SJSA1 (cell line): Measurements from ENCODE around the gene TFB2M. TPM values are rescaled to one million over a fixed set of nuclear protein-coding genes. Genes with fewer than 3 reads are reported as not detected.
A peak's percentile ranks its signal among the peaks of the same experiment; 100 is the strongest.

Experiments
- DNase-seq, 2 experiments: peaks; one replicate each; pipeline ENCODE4 v3.0.0-alpha.2; 2015 to 2020; ENCODE audit warnings: low spot score in 2 of 2, low read depth in 1 of 2
- H3K27ac ChIP-seq: fragments of 250-450 bp; sonication (Bioruptor Pico); 2 replicates; pipeline ENCODE4 v1.5.1; 2020; ENCODE audit warnings: mild to moderate bottlenecking, moderate library complexity
- H3K27me3 ChIP-seq: fragments of 250-450 bp; sonication (Bioruptor Pico); replicated peaks from 2 replicates; pipeline ENCODE4 v1.5.1; 2020; ENCODE audit warnings: mild to moderate bottlenecking, moderate library complexity
- H3K36me3 ChIP-seq: fragments of 250-450 bp; sonication (Bioruptor Pico); 2 replicates; pipeline ENCODE4 v1.5.1; 2020; ENCODE audit warnings: mild to moderate bottlenecking
- H3K4me1 ChIP-seq: fragments of 250-450 bp; sonication (Bioruptor Pico); replicated peaks from 2 replicates; pipeline ENCODE4 v1.6.1; 2021; ENCODE audit warnings: mild to moderate bottlenecking
- H3K4me3 ChIP-seq: fragments of 250-450 bp; sonication (Bioruptor Pico); 2 replicates; pipeline ENCODE4 v1.5.1; 2020; ENCODE audit warnings: mild to moderate bottlenecking
- H3K9me3 ChIP-seq: fragments of 250-450 bp; sonication (Bioruptor Pico); replicated peaks from 2 replicates; pipeline ENCODE4 v1.5.1; 2020; ENCODE audit warnings: mild to moderate bottlenecking
- total RNA-seq: library from RNA; depleted of rRNA; stranded (reverse); fragments of >200 nt; shearing (Covaris generic); gene quantifications from 2 replicates; pipeline ENCODE4 v1.2.3, GENCODE V29; 2014

TFB2M gene
- total RNA-seq, 1 experiment from 2014 or later: 21.1 TPM

GRCh38 chr1:246528933-246529731, 36.9 kb downstream of the TFB2M start:
- H3K27me3 ChIP-seq: no peaks in the 10 kb centered on the region
- no peaks in the 10 kb centered on the region for H3K36me3 ChIP-seq
- peak in 1 of 2 experiments; percentile 9 for DNase-seq
- no peak overlapping the region for H3K27ac ChIP-seq
- H3K4me3 ChIP-seq: no peak overlapping the region
- H3K9me3 ChIP-seq: peaks cover 4% of the 10 kb centered on the region; the same call in 1 of the 2 replicates
- no peaks in the 10 kb centered on the region for H3K4me1 ChIP-seq

- Histone ChIP-seq H3K4me3 (no peak overlapping the region), H3K36me3 (no peaks in the 10 kb centered on the region), H3K27ac (no peak overlapping the region), H3K27me3 (no peaks in the 10 kb centered on the region), H3K9me3 (peaks cover 4% of the 10 kb centered on the region; the same call in 1 of the 2 replicates), H3K4me1 (no peaks in the 10 kb centered on the region)
- no peak for DNase-seq
Measured at GRCh38 chr1:246527402-246528088, 38.5 kb downstream of the TFB2M start.

- DNase-seq: no peak
- Histone ChIP-seq H3K9me3 (peaks cover 4% of the 10 kb centered on the region; the same call in 1 of the 2 replicates), H3K27ac (no peak overlapping the region), H3K4me3 (no peak overlapping the region), H3K27me3 (no peaks in the 10 kb centered on the region), H3K4me1 (no peaks in the 10 kb centered on the region), H3K36me3 (no peaks in the 10 kb centered on the region)
Measured at GRCh38 chr1:246526915-246527314, 39.1 kb downstream of the TFB2M start.

GRCh38 chr1:246526380-246526779, 39.7 kb downstream of the TFB2M start:
- no peak overlapping the region for H3K27ac ChIP-seq
- no peaks in the 10 kb centered on the region for H3K36me3 ChIP-seq
- H3K9me3 ChIP-seq: peaks cover 4% of the 10 kb centered on the region; the same call in 1 of the 2 replicates
- H3K27me3 ChIP-seq: no peaks in the 10 kb centered on the region
- H3K4me3 ChIP-seq: no peak overlapping the region
- no peaks in the 10 kb centered on the region for H3K4me1 ChIP-seq
- no peak for DNase-seq

GRCh38 chr1:246519514-246519913, 46.5 kb downstream of the TFB2M start:
- H3K27ac ChIP-seq: no peak overlapping the region
- H3K4me1 ChIP-seq: no peaks in the 10 kb centered on the region
- DNase-seq: no peak
- peaks cover 29% of the 10 kb centered on the region for H3K9me3 ChIP-seq
- no peaks in the 10 kb centered on the region for H3K36me3 ChIP-seq
- H3K27me3 ChIP-seq: no peaks in the 10 kb centered on the region
- no peak overlapping the region for H3K4me3 ChIP-seq

- no peaks in the 10 kb centered on the region for H3K27me3 ChIP-seq
- peaks cover 29% of the 10 kb centered on the region for H3K9me3 ChIP-seq
- no peak for DNase-seq
- H3K4me3 ChIP-seq: no peak overlapping the region
- H3K4me1 ChIP-seq: no peaks in the 10 kb centered on the region
- no peak overlapping the region for H3K27ac ChIP-seq
- no peaks in the 10 kb centered on the region for H3K36me3 ChIP-seq
Measured at GRCh38 chr1:246518456-246519205, 47.4 kb downstream of the TFB2M start.

GRCh38 chr1:246517391-246517790, 48.7 kb downstream of the TFB2M start:
- DNase-seq: peak in 1 of 2 experiments; percentile 35
- no peak overlapping the region for H3K27ac ChIP-seq
- no peaks in the 10 kb centered on the region for H3K36me3 ChIP-seq
- H3K9me3 ChIP-seq: peaks cover 29% of the 10 kb centered on the region
- H3K27me3 ChIP-seq: no peaks in the 10 kb centered on the region
- no peak overlapping the region for H3K4me3 ChIP-seq
- H3K4me1 ChIP-seq: no peaks in the 10 kb centered on the region

GRCh38 chr1:246516126-246516525, 49.9 kb downstream of the TFB2M start:
- Histone ChIP-seq H3K4me1 (no peaks in the 10 kb centered on the region), H3K27me3 (no peaks in the 10 kb centered on the region), H3K27ac (no peak overlapping the region), H3K36me3 (no peaks in the 10 kb centered on the region), H3K4me3 (no peak overlapping the region), H3K9me3 (peaks cover 29% of the 10 kb centered on the region)
- no peak for DNase-seq

GRCh38 chr1:246515390-246516005, 50.6 kb downstream of the TFB2M start:
- no peaks in the 10 kb centered on the region for H3K27me3 ChIP-seq
- no peaks in the 10 kb centered on the region for H3K4me1 ChIP-seq
- H3K4me3 ChIP-seq: no peak overlapping the region
- peaks cover 29% of the 10 kb centered on the region for H3K9me3 ChIP-seq
- no peak for DNase-seq
- H3K36me3 ChIP-seq: no peaks in the 10 kb centered on the region
- no peak overlapping the region for H3K27ac ChIP-seq

GRCh38 chr1:246513619-246514343, 52.3 kb downstream of the TFB2M start:
- Histone ChIP-seq H3K4me1 (no peaks in the 10 kb centered on the region), H3K36me3 (no peaks in the 10 kb centered on the region), H3K9me3 (peaks cover 29% of the 10 kb centered on the region), H3K4me3 (no peak overlapping the region), H3K27ac (no peak overlapping the region), H3K27me3 (no peaks in the 10 kb centered on the region)
- no peak for DNase-seq

- Histone ChIP-seq H3K27me3 (no peaks in the 10 kb centered on the region), H3K4me3 (no peak overlapping the region), H3K36me3 (no peaks in the 10 kb centered on the region), H3K4me1 (no peaks in the 10 kb centered on the region), H3K27ac (no peak overlapping the region), H3K9me3 (peaks cover 24% of the 10 kb centered on the region)
- DNase-seq: no peak
Measured at GRCh38 chr1:246513041-246513440, 53.0 kb downstream of the TFB2M start.

GRCh38 chr1:246512635-246513034, 53.4 kb downstream of the TFB2M start:
- peaks cover 1% of the 10 kb centered on the region; the same call in 1 of the 2 replicates for H3K4me1 ChIP-seq
- H3K4me3 ChIP-seq: no peak overlapping the region
- no peak for DNase-seq
- H3K9me3 ChIP-seq: peaks cover 22% of the 10 kb centered on the region
- H3K36me3 ChIP-seq: no peaks in the 10 kb centered on the region
- no peaks in the 10 kb centered on the region for H3K27me3 ChIP-seq
- H3K27ac ChIP-seq: no peak overlapping the region

GRCh38 chr1:246512230-246512629, 53.8 kb downstream of the TFB2M start:
- DNase-seq: peak in 1 of 2 experiments; percentile 31
- no peak overlapping the region for H3K4me3 ChIP-seq

More at GRCh38 chr1:246512230-246512629, 53.8 kb downstream of the TFB2M start:
- Histone ChIP-seq H3K27me3 (no peaks in the 10 kb centered on the region), H3K36me3 (no peaks in the 10 kb centered on the region), H3K9me3 (peaks cover 18% of the 10 kb centered on the region), H3K27ac (no peak overlapping the region), H3K4me1 (peaks cover 5% of the 10 kb centered on the region; the same call in 1 of the 2 replicates)
